ENCODE measurements around the gene PCED1A. TPM values are rescaled to one million over a fixed set of nuclear protein-coding genes. Genes with fewer than 3 reads are reported as not detected.
A peak's percentile ranks its signal among the peaks of the same experiment; 100 is the strongest.

Gene PCED1A
- total RNA-seq, 1 donor from 2014 or later, result 37.3 TPM

DNA sequence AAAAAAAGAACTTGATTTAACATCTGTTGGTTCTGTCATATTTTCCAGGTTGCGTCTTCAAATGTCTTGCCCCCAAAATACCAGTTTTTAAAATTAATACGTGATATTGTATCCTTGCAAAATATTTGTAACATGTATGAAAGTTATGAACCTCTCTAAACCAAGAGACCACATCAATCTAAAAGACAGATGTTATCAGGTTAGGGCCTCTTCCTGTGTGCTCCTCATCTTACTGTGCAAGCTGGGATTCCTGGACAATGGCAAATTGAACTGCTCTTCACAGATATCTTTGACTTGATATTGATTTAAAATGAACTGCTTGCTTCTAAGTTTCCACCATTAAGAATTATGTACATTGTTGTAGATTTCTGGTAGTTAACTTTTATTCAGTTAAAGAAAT is 14.7 kb downstream of the PCED1A start:
- H3K9me3 Mint-ChIP-seq (ENCODE audit: low read depth), result peaks cover 3% of the 10 kb centered on the region
- no peak overlapping the region for H3K4me3 Mint-ChIP-seq (ENCODE audit: unreplicated experiment)
- H3K27ac Mint-ChIP-seq (ENCODE audit: unreplicated experiment), result no peak overlapping the region
- DNase-seq (ENCODE audit: low spot score), result no peak
- no peaks in the 10 kb centered on the region for H3K36me3 Mint-ChIP-seq (ENCODE audit: low read depth)
- TF ChIP-seq CTCF (IDR thresholded peaks at IDR 0.05), result no peak
- H3K4me1 Mint-ChIP-seq (ENCODE audit: low read depth), result peaks cover 6% of the 10 kb centered on the region
- H3K27me3 Mint-ChIP-seq (ENCODE audit: low read depth), result peaks cover 8% of the 10 kb centered on the region

GRCh38 chr20:2822073-2822472 is 18.4 kb downstream of the PCED1A start:
- Mint-ChIP-seq H3K27ac (ENCODE audit: unreplicated experiment) (no peak overlapping the region), H3K9me3 (ENCODE audit: low read depth) (peaks cover under 1% of the 10 kb centered on the region), H3K27me3 (ENCODE audit: low read depth) (no peaks in the 10 kb centered on the region), H3K4me3 (ENCODE audit: unreplicated experiment) (no peak overlapping the region), H3K4me1 (ENCODE audit: low read depth) (peaks cover 20% of the 10 kb centered on the region), H3K36me3 (ENCODE audit: low read depth) (no peaks in the 10 kb centered on the region)
- no peak for DNase-seq (ENCODE audit: low spot score)
- no peak for TF ChIP-seq CTCF (IDR thresholded peaks at IDR 0.05)

GRCh38 chr20:2820896-2821869 is 19.3 kb downstream of the PCED1A start:
- TF ChIP-seq CTCF (IDR thresholded peaks at IDR 0.05), result no peak
- peaks cover 20% of the 10 kb centered on the region for H3K4me1 Mint-ChIP-seq (ENCODE audit: low read depth)
- H3K27ac Mint-ChIP-seq (ENCODE audit: unreplicated experiment), result no peak overlapping the region
- no peaks in the 10 kb centered on the region for H3K27me3 Mint-ChIP-seq (ENCODE audit: low read depth)
- no peaks in the 10 kb centered on the region for H3K9me3 Mint-ChIP-seq (ENCODE audit: low read depth)
- no peaks in the 10 kb centered on the region for H3K36me3 Mint-ChIP-seq (ENCODE audit: low read depth)
- no peak overlapping the region for H3K4me3 Mint-ChIP-seq (ENCODE audit: unreplicated experiment)
- no peak for DNase-seq (ENCODE audit: low spot score)

DNA sequence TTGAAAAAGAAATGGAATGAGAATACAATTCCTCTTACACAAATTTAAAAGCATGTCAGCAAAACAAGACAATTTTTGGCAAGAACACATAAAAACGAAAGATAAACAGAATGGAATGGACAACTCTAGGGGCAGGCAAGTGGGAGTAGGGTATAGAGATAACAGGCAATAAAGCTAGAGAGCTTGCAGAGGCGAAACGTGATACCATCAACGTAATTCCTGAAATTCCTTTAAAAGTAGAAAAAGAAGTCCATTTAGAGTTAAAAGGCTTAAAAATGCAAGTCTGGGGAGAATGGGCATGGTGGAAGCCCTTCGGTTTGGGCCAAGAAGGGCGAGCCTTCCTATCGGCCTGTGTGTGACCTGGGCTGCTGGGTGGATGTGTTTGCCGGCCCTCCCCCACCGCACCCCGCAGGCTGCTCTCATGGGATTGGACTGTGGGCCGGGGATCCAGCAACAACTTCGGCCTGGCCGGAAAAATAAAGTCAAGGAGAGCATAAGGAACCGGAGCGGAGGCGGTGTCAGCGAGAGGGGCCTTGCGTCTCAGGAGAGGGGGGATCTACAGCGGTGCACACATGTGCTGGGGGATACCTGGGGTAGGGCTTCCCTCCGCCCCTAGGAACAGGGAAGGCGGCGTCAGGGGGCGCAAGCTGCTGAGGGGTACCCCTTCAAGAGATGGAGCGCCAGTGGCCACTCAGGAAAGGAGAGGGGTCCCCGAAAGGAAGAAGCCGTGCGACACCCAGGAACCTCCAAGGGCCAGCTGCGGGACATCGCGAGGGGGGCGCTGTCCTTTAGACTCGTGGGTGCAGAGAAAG is 20.2 kb downstream of the PCED1A start:
- peak overlapping the region; percentile 72 for H3K27ac Mint-ChIP-seq (ENCODE audit: unreplicated experiment)
- TF ChIP-seq CTCF (IDR thresholded peaks at IDR 0.05), result no peak
- H3K4me1 Mint-ChIP-seq (ENCODE audit: low read depth), result peaks cover 25% of the 10 kb centered on the region
- H3K9me3 Mint-ChIP-seq (ENCODE audit: low read depth), result no peaks in the 10 kb centered on the region
- H3K4me3 Mint-ChIP-seq (ENCODE audit: unreplicated experiment), result peak overlapping the region; percentile 21
- no peaks in the 10 kb centered on the region for H3K36me3 Mint-ChIP-seq (ENCODE audit: low read depth)
- no peaks in the 10 kb centered on the region for H3K27me3 Mint-ChIP-seq (ENCODE audit: low read depth)
- DNase-seq (ENCODE audit: low spot score), result no peak

DNA sequence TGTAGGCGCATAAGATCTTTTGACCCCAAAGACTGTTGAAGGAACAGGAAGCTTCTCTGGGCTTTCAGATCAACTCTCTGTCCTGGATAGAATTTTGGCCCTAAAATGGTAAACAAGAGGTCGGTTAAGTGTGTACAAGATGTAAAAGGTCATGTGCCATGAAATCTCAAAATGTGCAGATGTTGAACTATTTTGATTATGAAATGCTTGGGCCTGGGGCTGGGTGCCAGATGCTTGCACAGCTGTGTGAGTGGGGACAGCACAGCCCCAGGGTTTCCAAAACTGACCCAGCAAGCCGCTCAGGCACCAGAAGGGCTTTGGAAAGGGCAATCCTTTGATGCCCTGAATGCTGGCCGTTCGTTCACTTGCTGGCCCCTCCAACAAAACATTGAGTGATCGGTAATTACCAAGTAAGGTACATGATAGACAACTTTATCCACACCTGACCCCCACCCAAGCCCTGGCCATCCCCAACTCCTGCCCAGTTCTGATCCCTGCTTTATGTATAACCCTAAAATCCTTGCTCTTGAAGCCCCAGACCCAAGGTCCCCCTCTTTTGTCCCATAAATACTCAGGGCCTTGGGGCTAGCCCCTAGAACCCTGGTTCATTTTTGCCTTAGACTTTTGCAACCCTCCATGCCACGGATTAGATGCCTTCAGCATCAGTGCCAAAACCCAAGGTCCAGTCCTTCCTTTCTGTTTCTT is 22.4 kb downstream of the PCED1A start:
- Mint-ChIP-seq H3K4me1 (ENCODE audit: low read depth) (peaks cover 38% of the 10 kb centered on the region), H3K36me3 (ENCODE audit: low read depth) (peaks cover 2% of the 10 kb centered on the region), H3K9me3 (ENCODE audit: low read depth) (peaks cover 4% of the 10 kb centered on the region), H3K27ac (ENCODE audit: unreplicated experiment) (no peak overlapping the region), H3K27me3 (ENCODE audit: low read depth) (no peaks in the 10 kb centered on the region), H3K4me3 (ENCODE audit: unreplicated experiment) (no peak overlapping the region)
- no peak for DNase-seq (ENCODE audit: low spot score)
- no peak for TF ChIP-seq CTCF (IDR thresholded peaks at IDR 0.05)
